ENCODE measurements around the gene ZBTB7C. TPM values are rescaled to one million over a fixed set of nuclear protein-coding genes. Genes with fewer than 3 reads are reported as not detected.

ZBTB7C gene
- total and polyA plus RNA-seq, 2 of the 8 experiments (the other 6 are each of a cell fraction or from before 2014, with no cell fraction given): 0.15 to 0.45 TPM

DNA sequence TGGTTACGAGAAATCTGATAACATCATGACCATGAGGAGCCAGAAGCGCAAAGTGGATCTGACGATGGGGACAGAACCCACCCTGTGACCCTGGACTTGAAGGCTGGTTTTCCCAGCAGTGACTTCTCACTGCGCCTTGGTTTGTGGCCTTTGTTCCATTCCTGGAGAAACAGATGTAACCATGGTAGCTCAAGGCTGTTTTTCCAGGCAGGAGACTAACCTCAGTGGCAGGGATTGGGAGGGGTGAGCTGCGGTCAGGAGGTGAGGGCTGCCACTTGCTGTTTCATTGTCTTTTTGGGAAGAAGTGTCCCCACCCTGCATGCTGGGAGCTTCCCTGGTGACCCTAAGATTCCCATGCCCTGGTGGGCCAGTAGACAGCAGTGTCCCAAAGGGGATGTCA, 362.3 kb downstream of the ZBTB7C start:
- 89% methylated on average over 5 of the region's 5 CpGs; no CpG with 5 or more reads in 1 of the 2 experiments for WGBS, 2 experiments (ENCODE audit: extremely low coverage in 1 of 2, insufficient coverage in 1 of 2, insufficient read length in 1 of 2, insufficient replicate concordance in 2 of 2, low coverage in 1 of 2, low lambda C conversion rate in 2 of 2, missing lambda C conversion rate in 1 of 2)
- Histone ChIP-seq H3K4me2 (ENCODE audit: insufficient read depth in 1 of 2, low read depth in 2 of 2, low read length in 2 of 2) (no peak overlapping the region), H3K27ac (ENCODE audit: low read depth, low read length) (no peak overlapping the region)

More for the DNA sequence above, 362.3 kb downstream of the ZBTB7C start:
- Histone ChIP-seq H3K9me3 (ENCODE audit: insufficient read depth in 2 of 2, low read depth in 1 of 2, low read length in 1 of 2) (0 out of 4 replicates have a peak, but pooled peaks cover 0 to 5% of the 10 kb centered on the region in 2 experiments), H3K79me1 (ENCODE audit: low read depth, low read length) (no peaks in the 10 kb centered on the region; the same call in 1 of the 2 replicates), H3K9ac (replicated peaks in 1 of 4; ENCODE audit: extremely low read depth in 1 of 4, low read depth in 3 of 4, low read length in 3 of 4) (no peak overlapping the region), H3K56ac (replicated peaks; ENCODE audit: insufficient read length, low read depth, low read length) (no peak overlapping the region), H3K4me1 (replicated peaks in 1 of 4; ENCODE audit: control insufficient read depth in 3 of 4, insufficient read depth in 4 of 4, low read length in 3 of 4) (no peaks in the 10 kb centered on the region), H3K23ac (ENCODE audit: insufficient read length) (no peak overlapping the region), H3K79me2 (ENCODE audit: control insufficient read depth in 1 of 2, insufficient read depth in 2 of 2, low read length in 2 of 2) (no peaks in the 10 kb centered on the region), H2BK5ac (ENCODE audit: low read depth, low read length) (no peak overlapping the region), H3K36me3 (ENCODE audit: control insufficient read depth in 2 of 4, insufficient read depth in 4 of 4, low read length in 3 of 4) (no peaks in the 10 kb centered on the region), H2BK120ac (replicated peaks; ENCODE audit: low read depth, low read length) (no peak overlapping the region), H4K8ac (ENCODE audit: extremely low read depth, insufficient read depth, low read length) (no peak overlapping the region), H4K20me1 (replicated peaks in 1 of 2; ENCODE audit: control insufficient read depth in 1 of 2, insufficient read depth in 2 of 2, low read length in 2 of 2) (no peaks in the 10 kb centered on the region), H2BK15ac (ENCODE audit: low read length) (no peak overlapping the region), H3K4me3 (ENCODE audit: extremely low read depth in 1 of 4, insufficient read depth in 2 of 4, low read depth in 3 of 4, low read length in 4 of 4) (no peak overlapping the region), H2BK12ac (ENCODE audit: low read depth, low read length) (no peak overlapping the region), H2AK5ac (ENCODE audit: low read depth, low read length) (no peak overlapping the region), H4K5ac (ENCODE audit: insufficient read length, low read depth, low read length) (no peak overlapping the region), H3K27me3 (replicated peaks in 1 of 4; ENCODE audit: control insufficient read depth in 3 of 4, extremely low read depth in 1 of 4, insufficient read depth in 3 of 4, low read length in 3 of 4) (no peaks in the 10 kb centered on the region; a peak in 2 of 7 replicates), H4K91ac (replicated peaks; ENCODE audit: insufficient read length, low read length) (no peak overlapping the region), H3K4ac (replicated peaks; ENCODE audit: insufficient read length, low read depth, low read length) (no peak overlapping the region), H3K18ac (ENCODE audit: extremely low read depth, low read length) (no peak overlapping the region), H2AFZ (ENCODE audit: low read length) (no peak overlapping the region), H3K23me2 (ENCODE audit: low read depth, low read length) (no peaks in the 10 kb centered on the region), H2BK20ac (ENCODE audit: low read length) (no peak overlapping the region), H3K14ac (ENCODE audit: insufficient read length) (no peak overlapping the region)
- ChIA-PET CTCF (ENCODE audit: partially characterized antibody) (interaction anchor here (0.9 to 3.0 kb wide), 5 partner anchors 9 to 395 kb away, joined by 3 to 16 read pairs (median 3); no protein-coding TSS in a partner anchor), POLR2A (ENCODE audit: partially characterized antibody) (interaction anchor here (1.2 kb wide), 1 partner anchor 117 kb away, joined by 3 read pairs; no protein-coding TSS in a partner anchor)
- no peak for TF ChIP-seq SIRT6 (IDR thresholded peaks at IDR 0.05; ENCODE audit: low read length)
- TF ChIP-seq, protein P1, sequence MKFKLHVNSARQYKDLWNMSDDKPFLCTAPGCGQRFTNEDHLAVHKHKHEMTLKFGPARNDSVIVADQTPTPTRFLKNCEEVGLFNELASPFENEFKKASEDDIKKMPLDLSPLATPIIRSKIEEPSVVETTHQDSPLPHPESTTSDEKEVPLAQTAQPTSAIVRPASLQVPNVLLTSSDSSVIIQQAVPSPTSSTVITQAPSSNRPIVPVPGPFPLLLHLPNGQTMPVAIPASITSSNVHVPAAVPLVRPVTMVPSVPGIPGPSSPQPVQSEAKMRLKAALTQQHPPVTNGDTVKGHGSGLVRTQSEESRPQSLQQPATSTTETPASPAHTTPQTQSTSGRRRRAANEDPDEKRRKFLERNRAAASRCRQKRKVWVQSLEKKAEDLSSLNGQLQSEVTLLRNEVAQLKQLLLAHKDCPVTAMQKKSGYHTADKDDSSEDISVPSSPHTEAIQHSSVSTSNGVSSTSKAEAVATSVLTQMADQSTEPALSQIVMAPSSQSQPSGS (IDR thresholded peaks at IDR 0.05; ENCODE audit: low read length): no peak
- no peak for TF ChIP-seq HDAC2 (IDR thresholded peaks at IDR 0.05; ENCODE audit: borderline replicate concordance in 1 of 2, low read depth in 2 of 2, low read length in 2 of 2)
- no peak for TF ChIP-seq EP300 (IDR thresholded peaks at IDR 0.05; ENCODE audit: borderline replicate concordance in 1 of 2, low read depth in 2 of 2, low read length in 2 of 2)
- TF ChIP-seq BACH1 (IDR thresholded peaks at IDR 0.05; ENCODE audit: low read length): no peak
- TF ChIP-seq SIX5 (IDR thresholded peaks at IDR 0.05; ENCODE audit: low read depth, low read length): no peak
- TF ChIP-seq POU5F1 (IDR thresholded peaks at IDR 0.05; ENCODE audit: low read depth, low read length): no peak
- TF ChIP-seq, protein P2, sequence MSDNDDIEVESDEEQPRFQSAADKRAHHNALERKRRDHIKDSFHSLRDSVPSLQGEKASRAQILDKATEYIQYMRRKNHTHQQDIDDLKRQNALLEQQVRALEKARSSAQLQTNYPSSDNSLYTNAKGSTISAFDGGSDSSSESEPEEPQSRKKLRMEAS (IDR thresholded peaks at IDR 0.05): no peak
- FAIRE-seq (no peak), DNase-seq (ENCODE audit: low read depth in 1 of 2, low spot score in 2 of 2) (no peak)
